GM20431 (cell line): ENCODE data around the gene WNT5B.

Experiments used
- in situ Hi-C: fragments of 300-500 bp; cut with MseI, MboI; formaldehyde crosslinking; loops from one replicate; pipeline ENCODE4 v1.15.0; 2020; ENCODE audit warnings: low sequenced_read_pairs; ENCODE audit not compliant: unreplicated experiment

Gene WNT5B

GRCh38 chr12:1645819-1646218 lies 16.8 kb downstream of the WNT5B start:
- in situ Hi-C loops, result loop anchor here (5.0 kb wide), 1 partner anchor 141 kb away; no protein-coding TSS in a partner anchor

GRCh38 chr12:1646569-1647284 lies 17.7 kb downstream of the WNT5B start:
- in situ Hi-C loops, result loop anchor here (5.0 kb wide), 1 partner anchor 141 kb away; no protein-coding TSS in a partner anchor

GRCh38 chr12:1647285-1647669 lies 18.2 kb downstream of the WNT5B start:
- in situ Hi-C loops, result loop anchor here (5.0 kb wide), 1 partner anchor 140 kb away; no protein-coding TSS in a partner anchor

- in situ Hi-C loops, result loop anchor here (10.0 kb wide), 1 partner anchor 284 kb away; no protein-coding TSS in a partner anchor
Observed at GRCh38 chr12:1650260-1650977, 21.4 kb downstream of the WNT5B start.

GRCh38 chr12:1650978-1651361 lies 21.9 kb downstream of the WNT5B start:
- in situ Hi-C loops, result loop anchor here (10.0 kb wide), 1 partner anchor 284 kb away; no protein-coding TSS in a partner anchor

- in situ Hi-C loops, result loop anchor here (10.0 kb wide), 1 partner anchor 283 kb away; no protein-coding TSS in a partner anchor
Observed at GRCh38 chr12:1651946-1652345, 22.9 kb downstream of the WNT5B start.

DNA sequence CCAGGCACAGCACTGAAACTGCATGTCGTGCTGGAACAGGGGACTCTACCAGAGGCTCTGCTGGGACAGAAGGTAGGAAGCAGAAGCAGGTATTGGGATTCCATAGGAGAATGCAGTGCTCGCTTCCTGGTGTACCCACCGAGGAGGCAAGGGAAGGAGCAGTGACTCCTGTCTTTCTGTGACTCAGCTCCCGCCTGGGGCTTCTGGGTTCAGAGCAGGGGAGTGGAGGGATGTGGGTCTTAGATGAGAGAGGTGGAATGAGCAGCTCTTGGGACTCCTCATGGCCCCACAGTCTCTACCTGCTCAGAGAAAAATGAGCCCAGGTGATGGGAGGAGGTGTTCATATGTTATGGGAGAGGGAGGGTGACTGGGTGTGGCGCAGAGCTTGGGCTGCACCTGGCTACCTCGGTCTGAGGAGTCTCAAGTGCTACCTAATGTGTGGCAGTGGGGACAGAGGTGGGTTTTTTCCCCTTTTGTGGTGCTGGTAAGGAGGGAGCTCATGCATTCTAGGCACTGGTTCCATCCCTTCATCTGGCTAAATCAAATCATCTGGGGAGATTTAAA lies 26.3 kb downstream of the WNT5B start:
- in situ Hi-C loops, result loop anchor here (10.0 kb wide), 1 partner anchor 279 kb away; no protein-coding TSS in a partner anchor

DNA sequence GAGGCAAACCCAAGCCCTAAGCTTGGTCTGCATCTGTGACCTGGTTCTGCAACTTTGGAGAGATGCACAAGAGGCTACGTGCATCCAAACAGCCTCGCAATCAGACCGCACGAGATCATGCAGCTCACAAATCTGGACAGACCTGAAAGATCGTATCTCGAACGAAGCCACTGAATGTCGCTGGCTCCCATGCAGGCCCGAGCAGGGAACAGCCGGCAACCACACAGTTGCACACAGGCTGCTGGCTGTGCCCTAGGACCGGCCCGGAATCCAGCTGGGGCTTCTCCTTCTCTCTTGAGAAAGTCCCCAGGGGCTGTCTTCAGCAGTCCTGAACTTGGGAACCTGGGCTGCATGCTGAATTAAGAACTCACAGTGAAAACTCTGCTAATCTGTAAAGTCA lies 27.9 kb downstream of the WNT5B start:
- in situ Hi-C loops, result loop anchor here (10.0 kb wide), 1 partner anchor 278 kb away; no protein-coding TSS in a partner anchor

GRCh38 chr12:1657688-1658087 lies 28.7 kb downstream of the WNT5B start:
- in situ Hi-C loops, result loop anchor here (10.0 kb wide), 1 partner anchor 277 kb away; no protein-coding TSS in a partner anchor

GRCh38 chr12:1660304-1661187 lies 31.5 kb downstream of the WNT5B start:
- in situ Hi-C loops, result no loop called here

GRCh38 chr12:1661553-1662335 lies 32.7 kb downstream of the WNT5B start:
- in situ Hi-C loops, result no loop called here

DNA sequence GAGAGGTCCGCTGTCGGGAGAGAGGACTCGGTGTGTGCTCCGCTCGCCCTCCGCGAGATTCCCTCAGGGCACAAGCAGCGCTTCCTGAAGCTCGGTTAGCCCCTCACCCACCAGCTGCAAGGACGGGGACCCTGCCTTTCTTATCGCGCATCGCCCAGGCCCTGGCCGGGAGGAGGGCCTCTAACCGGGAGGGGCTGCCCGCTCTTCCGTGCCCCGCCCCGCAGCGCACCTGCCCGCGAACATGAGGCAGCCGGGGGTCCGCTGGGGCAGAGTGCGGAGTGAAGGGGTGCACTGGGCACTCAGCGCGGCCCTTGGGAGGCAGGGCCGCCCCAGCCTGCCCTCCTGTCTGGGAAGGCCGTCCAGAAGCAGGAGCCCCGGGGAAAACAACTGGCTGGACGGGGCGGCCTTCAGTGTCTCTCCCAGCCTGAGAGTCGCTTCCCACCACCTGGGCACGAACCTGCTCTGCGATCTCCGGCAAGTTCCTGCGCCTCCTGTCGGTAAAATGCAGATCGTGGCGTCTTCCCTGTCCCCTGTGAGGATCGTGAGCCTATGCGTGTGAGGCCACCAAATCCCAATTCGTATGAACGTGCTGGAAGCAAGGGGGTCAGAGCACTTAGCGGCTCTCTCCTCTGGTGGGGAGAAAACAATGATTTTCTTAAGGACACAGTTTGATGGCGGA lies 33.9 kb downstream of the WNT5B start:
- in situ Hi-C loops, result no loop called here

DNA sequence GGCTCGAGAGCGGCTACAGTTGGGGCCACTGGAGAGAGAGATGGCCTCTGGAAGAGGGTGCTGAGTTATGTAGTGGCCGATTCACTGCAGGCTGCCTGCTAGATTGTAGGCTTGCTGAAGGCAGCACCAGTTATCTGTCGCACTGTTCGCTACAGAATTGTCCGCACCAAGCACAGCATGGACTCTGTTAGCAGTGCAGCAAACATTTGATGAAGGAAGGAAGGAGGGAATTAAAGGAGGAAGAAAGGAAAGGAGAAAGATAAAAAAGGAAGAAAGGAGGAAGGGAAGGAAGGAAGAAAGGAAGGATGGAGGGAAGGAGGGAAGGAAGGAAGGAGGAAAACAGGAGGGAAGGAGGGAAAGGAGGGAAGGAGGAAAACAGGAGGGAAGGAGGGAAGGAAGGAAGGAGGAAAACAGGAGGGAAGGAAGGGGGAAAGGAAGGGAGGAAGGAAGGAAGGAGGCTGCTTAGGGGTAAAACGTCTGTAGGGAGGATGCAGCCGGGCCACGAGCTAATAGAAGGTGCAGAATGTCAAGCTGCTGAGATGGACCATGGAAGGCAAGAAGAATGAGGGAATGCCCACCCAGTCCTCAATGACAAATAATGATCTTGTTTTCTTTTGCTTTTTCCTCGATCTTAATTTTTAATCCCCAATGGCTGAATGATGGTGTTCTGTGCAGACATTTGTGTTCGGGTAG lies 34.6 kb downstream of the WNT5B start:
- in situ Hi-C loops, result no loop called here

GRCh38 chr12:1665366-1665765 lies 36.3 kb downstream of the WNT5B start:
- in situ Hi-C loops, result no loop called here

DNA sequence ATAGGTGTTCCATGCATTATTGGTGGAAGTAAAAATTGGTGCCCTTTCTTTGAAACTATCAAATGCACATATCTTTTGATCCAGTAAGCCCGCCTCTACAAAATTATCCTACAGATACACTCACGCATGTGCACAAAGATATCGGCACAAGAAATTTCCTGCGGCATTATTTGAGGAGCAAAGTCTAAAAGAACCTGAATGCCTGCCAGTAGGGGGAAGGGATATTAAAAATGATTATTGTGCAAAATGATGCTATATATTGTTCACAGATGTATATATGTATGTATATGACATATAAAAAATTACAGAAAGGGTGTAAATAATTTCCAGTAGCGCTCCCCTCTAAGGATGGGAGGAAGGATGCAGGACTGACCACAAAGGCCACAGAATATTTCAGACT lies 37.2 kb downstream of the WNT5B start:
- in situ Hi-C loops, result no loop called here

GRCh38 chr12:1666685-1667162 lies 37.7 kb downstream of the WNT5B start:
- in situ Hi-C loops, result no loop called here

- in situ Hi-C loops, result no loop called here
Observed at GRCh38 chr12:1668833-1669543, 40.0 kb downstream of the WNT5B start.
